ENCODE measurements around the gene DOCK4.

DOCK4 gene

DNA sequence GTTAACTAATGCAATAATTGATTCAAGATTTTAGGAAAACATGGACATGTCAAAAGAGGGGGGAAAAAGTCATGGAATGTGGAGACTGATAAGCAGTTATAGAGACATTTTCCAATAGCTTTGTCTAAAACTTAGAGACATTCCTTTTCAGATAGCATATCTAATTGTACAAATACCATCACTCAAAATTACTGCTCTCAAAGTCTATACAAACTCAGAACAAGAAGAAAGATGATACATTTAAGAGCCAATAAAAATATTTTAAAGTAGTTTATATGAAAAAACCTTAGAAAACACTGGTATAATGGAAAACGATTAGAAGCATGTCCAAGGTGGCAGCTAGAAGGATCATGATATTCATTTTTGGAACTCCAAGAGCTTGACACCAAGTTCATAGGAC is 146.5 kb downstream of the DOCK4 start:
- no peaks in the 10 kb centered on the region for H3K79me2 ChIP-seq (ENCODE audit: insufficient read depth, low read depth)
- no peaks in the 10 kb centered on the region for H3K36me3 ChIP-seq (ENCODE audit: insufficient read depth)
- H3K27me3 ChIP-seq (ENCODE audit: insufficient read depth, low read depth), result no peaks in the 10 kb centered on the region
- TF ChIP-seq, protein P1, sequence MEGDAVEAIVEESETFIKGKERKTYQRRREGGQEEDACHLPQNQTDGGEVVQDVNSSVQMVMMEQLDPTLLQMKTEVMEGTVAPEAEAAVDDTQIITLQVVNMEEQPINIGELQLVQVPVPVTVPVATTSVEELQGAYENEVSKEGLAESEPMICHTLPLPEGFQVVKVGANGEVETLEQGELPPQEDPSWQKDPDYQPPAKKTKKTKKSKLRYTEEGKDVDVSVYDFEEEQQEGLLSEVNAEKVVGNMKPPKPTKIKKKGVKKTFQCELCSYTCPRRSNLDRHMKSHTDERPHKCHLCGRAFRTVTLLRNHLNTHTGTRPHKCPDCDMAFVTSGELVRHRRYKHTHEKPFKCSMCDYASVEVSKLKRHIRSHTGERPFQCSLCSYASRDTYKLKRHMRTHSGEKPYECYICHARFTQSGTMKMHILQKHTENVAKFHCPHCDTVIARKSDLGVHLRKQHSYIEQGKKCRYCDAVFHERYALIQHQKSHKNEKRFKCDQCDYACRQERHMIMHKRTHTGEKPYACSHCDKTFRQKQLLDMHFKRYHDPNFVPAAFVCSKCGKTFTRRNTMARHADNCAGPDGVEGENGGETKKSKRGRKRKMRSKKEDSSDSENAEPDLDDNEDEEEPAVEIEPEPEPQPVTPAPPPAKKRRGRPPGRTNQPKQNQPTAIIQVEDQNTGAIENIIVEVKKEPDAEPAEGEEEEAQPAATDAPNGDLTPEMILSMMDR (conservative IDR thresholded peaks at IDR 0.05; ENCODE audit: low read depth, low read length), result no peak
- H3K4me2 ChIP-seq, result no peak overlapping the region
- H3K27ac ChIP-seq, result no peak overlapping the region; the same call in 1 of the 2 replicates
- H3K4me1 ChIP-seq (ENCODE audit: low read depth, poor library complexity, severe bottlenecking), result peaks cover 63% of the 10 kb centered on the region
- H3K9ac ChIP-seq, result no peak overlapping the region
- no peaks in the 10 kb centered on the region for H4K20me1 ChIP-seq (ENCODE audit: insufficient read depth)
- no peak overlapping the region for H3K4me3 ChIP-seq (IDR thresholded peaks at IDR 0.05; ENCODE audit: insufficient read depth, low read depth, low read length)
- no peak overlapping the region for H2AFZ ChIP-seq (ENCODE audit: low read depth)

DNA sequence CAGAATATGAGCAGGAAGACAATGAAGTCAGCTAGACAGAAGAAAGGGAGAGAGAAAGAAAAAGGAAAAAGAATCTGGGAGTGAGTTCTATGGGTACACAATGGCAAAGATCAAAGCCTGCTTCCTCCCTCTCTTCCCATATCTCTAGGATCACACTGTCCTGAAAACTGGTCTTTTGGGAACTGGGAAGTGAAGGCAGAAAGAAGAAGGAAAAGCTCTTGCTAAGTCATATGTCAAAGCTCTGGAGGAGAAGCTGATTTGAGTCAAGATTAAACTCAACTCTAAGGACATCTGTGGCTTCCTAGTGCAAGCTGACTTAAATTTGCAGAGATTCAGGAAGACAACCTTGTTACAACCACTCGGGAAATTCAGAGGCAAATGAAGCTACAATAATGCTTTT is 147.5 kb downstream of the DOCK4 start:
- H3K4me3 ChIP-seq (IDR thresholded peaks at IDR 0.05; ENCODE audit: insufficient read depth, low read depth, low read length), result no peak overlapping the region
- H2AFZ ChIP-seq (ENCODE audit: low read depth), result no peak overlapping the region
- H3K27me3 ChIP-seq (ENCODE audit: insufficient read depth, low read depth), result no peaks in the 10 kb centered on the region
- TF ChIP-seq, protein P1 (conservative IDR thresholded peaks at IDR 0.05; ENCODE audit: low read depth, low read length), result no peak
- H3K4me1 ChIP-seq (ENCODE audit: low read depth, poor library complexity, severe bottlenecking), result peaks cover 65% of the 10 kb centered on the region
- H3K79me2 ChIP-seq (ENCODE audit: insufficient read depth, low read depth), result no peaks in the 10 kb centered on the region
- H3K4me2 ChIP-seq, result no peak overlapping the region
- no peak overlapping the region for H3K9ac ChIP-seq
- no peak overlapping the region for H3K27ac ChIP-seq
- H4K20me1 ChIP-seq (ENCODE audit: insufficient read depth), result no peaks in the 10 kb centered on the region
- no peaks in the 10 kb centered on the region for H3K36me3 ChIP-seq (ENCODE audit: insufficient read depth)

DNA sequence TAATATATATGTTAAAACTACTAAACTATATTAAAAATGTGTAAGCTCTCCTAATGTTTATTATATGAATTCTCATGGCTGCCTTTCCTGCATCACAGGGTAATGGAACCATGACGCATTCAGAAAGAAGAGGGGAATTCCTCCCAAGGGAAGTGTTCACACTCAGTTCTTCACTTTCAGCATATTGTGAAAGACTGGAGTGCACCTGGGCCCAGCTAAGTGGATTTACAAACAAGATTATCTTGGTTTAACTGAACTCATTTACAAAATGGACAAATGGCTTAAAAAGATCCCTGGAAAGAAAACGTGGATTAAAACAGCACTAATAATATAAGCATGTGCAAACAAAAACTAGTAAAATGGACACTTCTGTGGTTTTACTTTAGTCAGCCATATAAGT is 149.8 kb downstream of the DOCK4 start:
- Histone ChIP-seq H3K4me2 (peak overlapping the region; percentile 73), H2AFZ (ENCODE audit: low read depth) (0 out of 2 replicates have a peak overlapping the region, but pooled peaks have one; percentile 27), H3K4me3 (IDR thresholded peaks at IDR 0.05; ENCODE audit: insufficient read depth, low read depth, low read length) (no peak overlapping the region), H3K27ac (peak overlapping the region; percentile 80), H3K79me2 (ENCODE audit: insufficient read depth, low read depth) (no peaks in the 10 kb centered on the region), H3K4me1 (ENCODE audit: low read depth, poor library complexity, severe bottlenecking) (peaks cover 65% of the 10 kb centered on the region), H4K20me1 (ENCODE audit: insufficient read depth) (no peaks in the 10 kb centered on the region), H3K36me3 (ENCODE audit: insufficient read depth) (no peaks in the 10 kb centered on the region), H3K27me3 (ENCODE audit: insufficient read depth, low read depth) (no peaks in the 10 kb centered on the region), H3K9ac (peak overlapping the region; percentile 39; the same call in 1 of the 2 replicates)
- TF ChIP-seq, protein P1 (conservative IDR thresholded peaks at IDR 0.05; ENCODE audit: low read depth, low read length), result no peak

DNA sequence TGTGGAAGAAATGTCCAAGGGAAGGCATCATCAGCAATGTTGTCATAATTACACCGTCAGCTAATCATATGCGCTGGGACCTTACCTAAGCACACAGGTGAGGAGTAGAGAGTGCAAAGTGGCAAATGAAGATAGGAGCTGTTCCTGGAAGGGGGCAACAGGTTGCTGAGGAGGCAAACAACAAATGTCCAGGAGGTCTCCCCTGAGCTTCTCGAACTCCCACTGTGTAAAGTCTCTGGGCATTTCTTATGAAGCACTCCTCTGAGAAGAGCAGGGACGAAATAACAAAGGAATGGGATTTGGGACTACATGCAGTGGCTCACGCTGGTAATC is 152.5 kb downstream of the DOCK4 start:
- Histone ChIP-seq H3K9ac (no peak overlapping the region), H3K27ac (no peak overlapping the region), H3K4me3 (IDR thresholded peaks at IDR 0.05; ENCODE audit: insufficient read depth, low read depth, low read length) (no peak overlapping the region), H3K27me3 (ENCODE audit: insufficient read depth, low read depth) (no peaks in the 10 kb centered on the region), H2AFZ (ENCODE audit: low read depth) (no peak overlapping the region), H3K79me2 (ENCODE audit: insufficient read depth, low read depth) (no peaks in the 10 kb centered on the region), H3K36me3 (ENCODE audit: insufficient read depth) (no peaks in the 10 kb centered on the region), H4K20me1 (ENCODE audit: insufficient read depth) (no peaks in the 10 kb centered on the region), H3K4me1 (ENCODE audit: low read depth, poor library complexity, severe bottlenecking) (peaks cover 47% of the 10 kb centered on the region), H3K4me2 (no peak overlapping the region)
- TF ChIP-seq, protein P1 (conservative IDR thresholded peaks at IDR 0.05; ENCODE audit: low read depth, low read length), result no peak

Measured in KMS-11 (cell line).